ENCODE results near the gene MMP7. TPM values are rescaled to one million over a fixed set of nuclear protein-coding genes. Genes with fewer than 3 reads are reported as not detected.

MMP7 gene
- total and polyA plus RNA-seq, 7 experiments from 2014 or later = not detected

DNA sequence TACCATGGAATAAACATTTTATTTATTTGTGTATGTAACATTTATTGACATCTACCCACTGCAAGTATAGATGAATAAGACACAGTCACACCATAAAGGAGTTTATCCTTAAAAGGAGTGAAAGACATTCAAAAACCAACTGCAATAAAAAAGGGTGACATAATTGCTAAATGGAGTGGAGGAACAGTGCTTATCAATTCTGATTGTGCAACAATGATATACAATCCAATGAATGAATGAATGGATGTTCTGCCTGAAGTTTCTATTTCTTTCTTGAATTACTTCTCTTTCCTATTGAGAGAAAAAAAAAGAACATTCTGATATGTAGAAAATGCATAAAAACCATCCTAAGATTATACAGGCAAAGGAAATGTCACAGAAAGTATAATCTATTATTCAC is 10.0 kb downstream of the MMP7 start:
- Mint-ChIP-seq H3K27me3 (peaks cover 5 to 30% (median 25%) of the 10 kb centered on the region in 5 donors), H3K9me3 (no peaks in the 10 kb centered on the region), H3K4me3 (no peak overlapping the region), H3K4me1 (peaks cover 0 to 7% (median 0%) of the 10 kb centered on the region in 7 donors), H3K27ac (no peak overlapping the region), H3K36me3 (peaks cover 0 to 3% (median 0%) of the 10 kb centered on the region in 5 donors)
- no peak for DNase-seq
- Histone ChIP-seq H3K4me3 (ENCODE audit: low read length) (no peak overlapping the region), H3K4me1 (ENCODE audit: control insufficient read depth in 2 of 2, insufficient read depth in 2 of 2, low read length in 2 of 2) (no peaks in the 10 kb centered on the region), H3K27me3 (ENCODE audit: control insufficient read depth in 2 of 2, insufficient read depth in 2 of 2, low read length in 2 of 2) (no peaks in the 10 kb centered on the region), H3K36me3 (ENCODE audit: control insufficient read depth in 2 of 3, insufficient read depth in 3 of 3, low read length in 3 of 3) (no peaks in the 10 kb centered on the region), H3K27ac (ENCODE audit: low read depth, low read length) (no peak overlapping the region), H3K9me3 (ENCODE audit: control insufficient read depth in 2 of 3, low read length in 3 of 3) (no peaks in the 10 kb centered on the region)
- intact Hi-C loops (cut with micrococcal nuclease) = no loop called here
- no peak for ATAC-seq
- ChIA-PET CTCF (no interaction called here), POLR2A (no interaction called here)

DNA sequence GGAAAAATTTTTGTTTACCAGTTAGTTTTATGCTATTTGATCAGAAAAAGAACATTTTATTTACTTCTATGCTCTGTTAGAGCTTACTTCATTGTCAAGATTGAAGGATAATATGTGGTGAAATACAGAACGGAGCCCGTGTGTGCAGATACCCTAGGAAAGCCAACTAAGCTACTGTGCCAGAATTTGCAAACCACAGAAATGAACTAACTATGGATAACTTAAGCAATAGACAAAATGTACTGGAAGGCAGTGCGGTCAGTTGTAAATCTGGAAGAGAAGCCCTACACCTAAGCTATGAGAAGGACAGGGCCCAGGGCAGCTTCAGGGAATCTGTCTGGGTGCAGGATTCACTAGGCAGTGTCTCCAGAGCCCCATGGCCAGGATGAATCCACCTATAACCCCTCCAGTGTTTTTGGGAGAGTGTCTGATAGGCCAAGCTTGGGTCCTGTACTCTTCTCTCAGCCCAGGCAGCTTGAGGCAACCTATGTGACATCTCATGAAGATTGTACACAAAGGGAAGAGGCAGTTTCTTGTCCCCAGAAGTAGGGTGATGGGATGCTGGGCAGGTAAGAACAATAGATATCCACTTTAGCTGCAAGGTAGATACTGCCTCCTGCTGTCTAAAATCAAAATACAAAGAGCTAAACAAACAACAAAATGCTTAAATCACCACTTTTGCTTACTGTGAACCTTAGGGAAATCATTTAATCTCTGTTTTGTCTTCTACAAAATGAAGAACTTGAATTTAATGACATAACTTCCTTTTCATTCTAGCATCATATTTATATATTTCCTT is 12.1 kb downstream of the MMP7 start:
- ATAC-seq = no peak
- Histone ChIP-seq H3K27ac (ENCODE audit: low read depth, low read length) (no peak overlapping the region), H3K4me1 (ENCODE audit: control insufficient read depth in 2 of 2, insufficient read depth in 2 of 2, low read length in 2 of 2) (no peaks in the 10 kb centered on the region), H3K4me3 (ENCODE audit: low read length) (no peak overlapping the region), H3K9me3 (ENCODE audit: control insufficient read depth in 2 of 3, low read length in 3 of 3) (no peaks in the 10 kb centered on the region), H3K27me3 (ENCODE audit: control insufficient read depth in 2 of 2, insufficient read depth in 2 of 2, low read length in 2 of 2) (no peaks in the 10 kb centered on the region), H3K36me3 (ENCODE audit: control insufficient read depth in 2 of 3, insufficient read depth in 3 of 3, low read length in 3 of 3) (no peaks in the 10 kb centered on the region)
- H3K27ac Mint-ChIP-seq = no peak overlapping the region
- ChIA-PET CTCF (interaction anchor here (1.9 kb wide), 1 partner anchor 22 kb away, joined by 7 read pairs; no protein-coding TSS in a partner anchor), POLR2A (interaction anchor here (0.8 kb wide), 1 partner anchor 88 kb away, joined by 3 read pairs; no protein-coding TSS in a partner anchor)
- DNase-seq = peak in 2 of 9 donors; percentile 3 to 18
- peaks cover 5 to 30% (median 25%) of the 10 kb centered on the region in 5 donors for H3K27me3 Mint-ChIP-seq
- H3K4me3 Mint-ChIP-seq = no peak overlapping the region
- peaks cover 0 to 7% (median 0%) of the 10 kb centered on the region in 7 donors for H3K4me1 Mint-ChIP-seq
- intact Hi-C loops (cut with micrococcal nuclease) = loop anchor here in 1 of 2 donors (1.0 kb wide), 1 partner anchor 230 kb away; no protein-coding TSS in a partner anchor
- peaks cover 0 to 3% (median 0%) of the 10 kb centered on the region in 5 donors for H3K36me3 Mint-ChIP-seq
- no peaks in the 10 kb centered on the region for H3K9me3 Mint-ChIP-seq

DNA sequence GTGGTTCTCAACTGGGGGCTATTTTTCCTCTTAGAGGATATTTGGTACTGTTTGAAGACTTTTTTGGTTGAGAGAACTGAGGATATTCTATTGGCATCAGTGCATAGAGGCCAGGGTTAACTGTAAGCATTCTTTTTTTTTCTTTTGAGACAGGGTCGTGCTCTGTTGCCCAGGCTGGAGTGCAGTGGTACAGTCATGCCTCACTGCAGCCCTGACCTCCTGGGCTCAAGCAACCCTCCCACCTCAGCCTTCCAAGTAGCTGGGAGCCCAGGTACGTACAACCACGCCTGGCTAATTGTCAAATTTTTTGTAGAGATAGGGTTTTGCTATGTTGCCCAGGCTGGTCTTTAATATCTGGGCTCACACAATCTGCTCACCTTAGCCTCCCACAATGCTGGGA is 12.9 kb downstream of the MMP7 start:
- H3K4me3 ChIP-seq (ENCODE audit: low read length) = no peak overlapping the region
- H3K27ac ChIP-seq (ENCODE audit: low read depth, low read length) = no peak overlapping the region
- H3K27me3 ChIP-seq (ENCODE audit: control insufficient read depth in 2 of 2, insufficient read depth in 2 of 2, low read length in 2 of 2) = no peaks in the 10 kb centered on the region
- ChIA-PET POLR2A (no interaction called here), CTCF (no interaction called here)
- ATAC-seq (no peak), DNase-seq (no peak)
- H3K4me1 Mint-ChIP-seq = peaks cover 0 to 6% (median 0%) of the 10 kb centered on the region in 7 donors
- no peak overlapping the region for H3K4me3 Mint-ChIP-seq
- no peaks in the 10 kb centered on the region for H3K9me3 ChIP-seq (ENCODE audit: control insufficient read depth in 2 of 3, low read length in 3 of 3)
- H3K9me3 Mint-ChIP-seq = no peaks in the 10 kb centered on the region
- no peaks in the 10 kb centered on the region for H3K4me1 ChIP-seq (ENCODE audit: control insufficient read depth in 2 of 2, insufficient read depth in 2 of 2, low read length in 2 of 2)
- no peaks in the 10 kb centered on the region for H3K36me3 ChIP-seq (ENCODE audit: control insufficient read depth in 2 of 3, insufficient read depth in 3 of 3, low read length in 3 of 3)
- intact Hi-C loops (cut with micrococcal nuclease) = loop anchor here in 1 of 2 donors (1.0 kb wide), 1 partner anchor 229 kb away; no protein-coding TSS in a partner anchor
- peaks cover 5 to 26% (median 23%) of the 10 kb centered on the region in 5 donors for H3K27me3 Mint-ChIP-seq
- peaks cover 0 to 3% (median 0%) of the 10 kb centered on the region in 5 donors for H3K36me3 Mint-ChIP-seq
- no peak overlapping the region for H3K27ac Mint-ChIP-seq

DNA sequence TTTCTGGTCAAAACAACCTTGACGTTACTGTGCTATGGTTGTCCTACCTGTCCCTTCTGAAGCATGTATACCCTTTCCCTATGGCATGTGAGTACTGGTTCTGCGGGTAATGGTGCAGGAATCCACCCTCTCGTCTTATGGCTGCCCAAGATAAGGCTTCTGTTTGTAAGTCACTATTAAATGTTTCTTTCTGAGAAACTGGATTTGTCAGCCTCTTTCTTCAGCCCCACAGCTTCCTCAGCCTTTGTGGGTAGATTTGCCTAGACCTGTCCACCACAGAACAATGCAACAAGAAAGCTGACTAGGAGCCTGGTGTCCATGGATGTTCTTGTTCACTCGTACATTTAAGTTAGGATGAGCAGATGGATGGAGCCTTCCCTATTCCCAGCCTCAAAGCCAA is 14.4 kb downstream of the MMP7 start:
- H3K27ac Mint-ChIP-seq = no peak overlapping the region
- no peaks in the 10 kb centered on the region for H3K9me3 Mint-ChIP-seq
- Histone ChIP-seq H3K4me1 (ENCODE audit: control insufficient read depth in 2 of 2, insufficient read depth in 2 of 2, low read length in 2 of 2) (no peaks in the 10 kb centered on the region), H3K4me3 (ENCODE audit: low read length) (no peak overlapping the region), H3K27me3 (ENCODE audit: control insufficient read depth in 2 of 2, insufficient read depth in 2 of 2, low read length in 2 of 2) (no peaks in the 10 kb centered on the region), H3K27ac (ENCODE audit: low read depth, low read length) (no peak overlapping the region), H3K36me3 (ENCODE audit: control insufficient read depth in 2 of 3, insufficient read depth in 3 of 3, low read length in 3 of 3) (no peaks in the 10 kb centered on the region), H3K9me3 (ENCODE audit: control insufficient read depth in 2 of 3, low read length in 3 of 3) (no peaks in the 10 kb centered on the region)
- ChIA-PET CTCF (no interaction called here), POLR2A (no interaction called here)
- peaks cover 0 to 3% (median 0%) of the 10 kb centered on the region in 5 donors for H3K36me3 Mint-ChIP-seq
- peaks cover 0 to 2% (median 0%) of the 10 kb centered on the region in 7 donors for H3K4me1 Mint-ChIP-seq
- H3K4me3 Mint-ChIP-seq = no peak overlapping the region
- intact Hi-C loops (cut with micrococcal nuclease) = no loop called here
- ATAC-seq = no peak
- DNase-seq = no peak
- H3K27me3 Mint-ChIP-seq = peaks cover 5 to 17% (median 15%) of the 10 kb centered on the region in 5 donors

DNA sequence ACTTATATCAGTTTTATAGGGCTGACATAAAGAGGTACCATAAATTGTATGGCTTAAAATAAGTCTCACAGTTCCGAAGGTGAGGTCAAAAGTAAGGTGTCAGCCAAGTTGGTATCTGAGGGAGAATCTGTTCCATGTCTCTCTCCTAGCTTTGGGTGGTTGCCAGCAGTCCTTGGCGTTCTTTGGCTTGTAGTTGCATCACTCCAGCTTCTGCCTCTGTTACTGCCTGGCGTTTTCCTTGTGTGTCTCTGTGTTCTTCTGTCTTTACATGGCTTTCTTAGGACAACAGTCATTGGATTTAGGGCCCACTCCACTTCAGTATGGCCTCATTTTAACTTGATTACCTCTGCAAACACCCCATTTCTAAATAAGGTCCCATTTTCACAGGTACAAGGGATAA is 16.7 kb downstream of the MMP7 start:
- CTCF ChIA-PET = interaction anchor here (0.6 kb wide), 1 partner anchor 229 kb away, joined by 5 read pairs; no protein-coding TSS in a partner anchor
- peaks cover 0 to 4% (median 0%) of the 10 kb centered on the region in 7 donors for H3K4me1 Mint-ChIP-seq
- Histone ChIP-seq H3K4me3 (ENCODE audit: low read length) (no peak overlapping the region), H3K27ac (ENCODE audit: low read depth, low read length) (no peak overlapping the region), H3K9me3 (ENCODE audit: control insufficient read depth in 2 of 3, low read length in 3 of 3) (no peaks in the 10 kb centered on the region), H3K36me3 (ENCODE audit: control insufficient read depth in 2 of 3, insufficient read depth in 3 of 3, low read length in 3 of 3) (no peaks in the 10 kb centered on the region), H3K4me1 (ENCODE audit: control insufficient read depth in 2 of 2, insufficient read depth in 2 of 2, low read length in 2 of 2) (no peaks in the 10 kb centered on the region), H3K27me3 (ENCODE audit: control insufficient read depth in 2 of 2, insufficient read depth in 2 of 2, low read length in 2 of 2) (no peaks in the 10 kb centered on the region)
- DNase-seq (no peak), ATAC-seq (no peak)
- POLR2A ChIA-PET = no interaction called here
- peaks cover 0 to 5% (median 3%) of the 10 kb centered on the region in 5 donors for H3K27me3 Mint-ChIP-seq
- no peaks in the 10 kb centered on the region for H3K36me3 Mint-ChIP-seq
- H3K4me3 Mint-ChIP-seq = no peak overlapping the region
- no peaks in the 10 kb centered on the region for H3K9me3 Mint-ChIP-seq
- no peak overlapping the region for H3K27ac Mint-ChIP-seq
- intact Hi-C loops (cut with micrococcal nuclease) = no loop called here

DNA sequence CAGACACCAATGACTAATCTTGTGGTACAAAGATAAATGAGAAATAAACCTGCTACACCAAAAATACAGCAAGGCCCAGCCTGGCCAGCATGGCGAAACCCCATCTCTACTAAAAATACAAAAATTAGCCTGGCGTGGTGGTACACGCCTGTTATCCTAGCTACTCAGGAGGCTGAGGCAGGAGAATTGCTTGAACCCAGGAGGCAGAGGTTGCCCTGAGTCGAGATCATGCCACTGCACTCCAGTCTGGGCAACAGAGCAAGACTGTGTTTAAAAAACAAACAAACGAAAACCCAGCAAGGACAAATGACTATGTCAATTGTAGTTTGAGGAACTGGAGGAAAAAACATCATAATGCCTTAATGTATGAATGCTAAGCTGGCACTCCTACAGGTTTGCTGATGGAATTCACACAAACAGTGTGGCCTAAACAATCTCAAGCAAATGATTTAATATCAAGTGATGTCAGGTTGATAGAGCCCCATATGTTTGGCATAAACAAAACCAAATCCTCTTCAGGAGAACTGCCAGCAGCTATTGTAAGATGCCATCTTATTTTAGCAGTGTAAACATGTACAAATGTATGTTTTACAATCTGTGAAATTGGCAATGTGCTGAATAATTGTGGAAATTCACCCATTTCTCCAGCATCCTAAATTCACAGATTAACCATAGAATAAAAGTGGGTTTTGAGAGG is 20.0 kb downstream of the MMP7 start:
- H3K27me3 Mint-ChIP-seq = peaks cover 0 to 10% (median 5%) of the 10 kb centered on the region in 5 donors
- CTCF ChIA-PET = interaction anchor here (0.6 kb wide), 1 partner anchor 160 kb away, joined by 5 read pairs; no protein-coding TSS in a partner anchor

More for the DNA sequence above, 20.0 kb downstream of the MMP7 start:
- H3K36me3 Mint-ChIP-seq = no peaks in the 10 kb centered on the region
- no peak overlapping the region for H3K27ac Mint-ChIP-seq
- no peaks in the 10 kb centered on the region for H3K9me3 Mint-ChIP-seq
- Histone ChIP-seq H3K4me3 (ENCODE audit: low read length) (no peak overlapping the region), H3K27ac (ENCODE audit: low read depth, low read length) (no peak overlapping the region), H3K27me3 (ENCODE audit: control insufficient read depth in 2 of 2, insufficient read depth in 2 of 2, low read length in 2 of 2) (no peaks in the 10 kb centered on the region), H3K4me1 (ENCODE audit: control insufficient read depth in 2 of 2, insufficient read depth in 2 of 2, low read length in 2 of 2) (no peaks in the 10 kb centered on the region), H3K36me3 (ENCODE audit: control insufficient read depth in 2 of 3, insufficient read depth in 3 of 3, low read length in 3 of 3) (no peaks in the 10 kb centered on the region), H3K9me3 (ENCODE audit: control insufficient read depth in 2 of 3, low read length in 3 of 3) (no peaks in the 10 kb centered on the region)
- POLR2A ChIA-PET = no interaction called here
- DNase-seq (no peak), ATAC-seq (no peak)
- intact Hi-C loops (cut with micrococcal nuclease) = no loop called here
- H3K4me1 Mint-ChIP-seq = peaks cover 0 to 4% (median 0%) of the 10 kb centered on the region in 7 donors
- H3K4me3 Mint-ChIP-seq = no peak overlapping the region
